ENCODE results near the gene CMC4. TPM values are rescaled to one million over a fixed set of nuclear protein-coding genes. Genes with fewer than 3 reads are reported as not detected.

The CMC4 gene
- total RNA-seq, 4 donors from 2014 or later = 5.1 to 18.3 (median 13.3) TPM

DNA sequence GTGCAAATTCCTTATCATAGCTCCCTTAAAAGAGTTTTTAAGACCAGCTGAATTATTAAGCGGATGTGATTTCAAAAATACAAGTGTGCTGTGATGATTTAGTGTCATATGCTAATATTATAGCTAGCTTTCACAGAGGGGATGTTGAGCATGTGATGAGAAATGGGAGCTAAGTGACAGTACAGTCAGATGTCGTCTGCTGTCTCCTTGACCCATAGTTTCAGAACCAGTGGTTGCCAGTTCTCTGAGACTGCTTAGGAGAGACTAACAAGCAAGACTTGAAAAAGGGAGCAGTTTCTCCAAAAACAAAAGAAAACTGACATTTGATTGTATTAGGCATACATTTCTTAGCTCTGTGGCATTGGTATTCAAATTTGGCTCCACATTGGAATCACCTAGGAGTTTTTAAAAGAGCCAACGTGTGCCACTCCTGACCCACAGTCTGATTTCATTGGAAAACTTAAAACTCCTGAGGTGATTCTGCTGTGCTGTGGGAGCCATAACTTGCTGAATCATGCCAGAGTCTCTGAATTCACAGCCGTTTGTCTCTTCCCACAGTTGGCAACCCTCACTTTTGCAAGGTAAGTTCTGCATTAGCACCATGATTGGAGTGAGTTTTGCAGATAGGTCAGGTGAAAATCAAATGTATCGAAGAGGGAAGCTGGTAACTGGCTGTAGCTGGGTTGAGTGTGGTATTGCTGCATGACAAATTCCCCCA is 24.0 kb downstream of the CMC4 start:
- no peaks in the 10 kb centered on the region for H3K9me3 ChIP-seq
- intact Hi-C loops (cut with DNase I) = no loop called here
- no peak for DNase-seq

DNA sequence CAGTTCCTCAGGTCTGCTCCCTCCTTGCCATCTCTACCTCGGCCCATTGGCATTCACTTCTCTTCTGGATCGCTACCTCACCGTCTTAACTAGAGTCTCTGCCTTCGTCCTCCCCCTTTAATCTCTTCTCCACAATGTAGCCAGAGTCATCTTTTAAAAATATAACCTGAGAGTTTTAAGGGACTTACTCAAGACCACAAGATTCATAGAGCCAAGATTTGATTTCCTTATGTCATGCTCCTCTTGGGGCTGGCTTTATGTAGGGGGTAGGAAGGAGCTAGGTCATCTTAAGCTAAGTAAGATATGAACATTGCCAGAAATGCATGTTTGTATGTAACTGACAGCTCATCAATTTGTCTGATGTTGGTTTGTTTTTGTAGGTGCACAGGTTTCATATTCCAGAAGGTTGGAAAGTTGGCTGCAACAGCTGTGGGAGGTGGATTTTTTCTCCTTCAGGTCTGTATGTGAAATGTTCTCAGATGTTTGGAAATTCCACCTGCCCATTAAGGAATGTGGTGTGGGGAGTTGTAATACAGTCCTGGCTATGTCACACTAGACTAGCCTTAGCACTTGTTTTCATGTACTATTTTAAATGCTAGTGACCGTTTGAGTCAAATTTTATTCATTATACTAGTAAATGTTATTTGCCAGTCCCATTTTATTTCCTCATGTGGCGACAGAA is 24.7 kb downstream of the CMC4 start:
- TF ChIP-seq, protein P1, sequence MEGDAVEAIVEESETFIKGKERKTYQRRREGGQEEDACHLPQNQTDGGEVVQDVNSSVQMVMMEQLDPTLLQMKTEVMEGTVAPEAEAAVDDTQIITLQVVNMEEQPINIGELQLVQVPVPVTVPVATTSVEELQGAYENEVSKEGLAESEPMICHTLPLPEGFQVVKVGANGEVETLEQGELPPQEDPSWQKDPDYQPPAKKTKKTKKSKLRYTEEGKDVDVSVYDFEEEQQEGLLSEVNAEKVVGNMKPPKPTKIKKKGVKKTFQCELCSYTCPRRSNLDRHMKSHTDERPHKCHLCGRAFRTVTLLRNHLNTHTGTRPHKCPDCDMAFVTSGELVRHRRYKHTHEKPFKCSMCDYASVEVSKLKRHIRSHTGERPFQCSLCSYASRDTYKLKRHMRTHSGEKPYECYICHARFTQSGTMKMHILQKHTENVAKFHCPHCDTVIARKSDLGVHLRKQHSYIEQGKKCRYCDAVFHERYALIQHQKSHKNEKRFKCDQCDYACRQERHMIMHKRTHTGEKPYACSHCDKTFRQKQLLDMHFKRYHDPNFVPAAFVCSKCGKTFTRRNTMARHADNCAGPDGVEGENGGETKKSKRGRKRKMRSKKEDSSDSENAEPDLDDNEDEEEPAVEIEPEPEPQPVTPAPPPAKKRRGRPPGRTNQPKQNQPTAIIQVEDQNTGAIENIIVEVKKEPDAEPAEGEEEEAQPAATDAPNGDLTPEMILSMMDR (IDR thresholded peaks at IDR 0.05) = no peak
- TF ChIP-seq POLR2A (IDR thresholded peaks at IDR 0.05) = no peak
- intact Hi-C loops (cut with DNase I) = no loop called here
- Histone ChIP-seq H3K4me1 (no peaks in the 10 kb centered on the region), H3K4me3 (no peak overlapping the region), H3K9me3 (no peaks in the 10 kb centered on the region), H3K36me3 (peaks cover 0 to 21% (median 0%) of the 10 kb centered on the region in 3 donors), H3K27ac (no peak overlapping the region), H3K27me3 (no peaks in the 10 kb centered on the region)
- 72 to 85% methylated on average over 6 of the region's 6 CpGs for WGBS, 2 donors
- DNase-seq = no peak

More for the DNA sequence above, 24.0 kb downstream of the CMC4 start:
- no peak for TF ChIP-seq POLR2A (IDR thresholded peaks at IDR 0.05)
- TF ChIP-seq, protein P1 (IDR thresholded peaks at IDR 0.05) = no peak
- H3K4me3 ChIP-seq = no peak overlapping the region
- no peaks in the 10 kb centered on the region for H3K4me1 ChIP-seq
- H3K36me3 ChIP-seq = peaks cover 0 to 28% (median 0%) of the 10 kb centered on the region in 3 donors
- WGBS, 2 donors = 58 to 65% methylated on average over 3 to 5 of the region's 5 CpGs
- no peak overlapping the region for H3K27ac ChIP-seq
- no peaks in the 10 kb centered on the region for H3K27me3 ChIP-seq

DNA sequence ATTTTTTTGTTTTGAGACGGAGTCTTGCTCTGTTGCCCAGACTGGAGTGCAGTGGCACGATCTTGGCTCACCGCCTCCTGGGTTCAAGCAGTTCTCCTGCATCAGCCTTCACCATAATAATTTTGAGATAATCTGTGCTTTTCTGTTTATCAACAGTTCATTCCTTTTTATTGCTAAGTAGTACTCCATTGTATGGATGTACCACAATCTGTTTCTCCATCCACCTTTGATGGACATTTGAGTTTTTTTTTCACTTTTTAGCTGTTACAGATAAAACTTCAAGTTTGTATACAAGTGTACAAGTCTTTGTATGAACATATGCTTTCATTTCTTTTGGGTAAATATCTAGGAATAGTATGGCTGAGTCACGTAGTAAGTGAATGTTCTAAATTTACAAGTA is 35.2 kb downstream of the CMC4 start:
- DNase-seq = no peak
- Histone ChIP-seq H3K9me3 (no peaks in the 10 kb centered on the region), H3K4me1 (no peaks in the 10 kb centered on the region), H3K27ac (no peak overlapping the region), H3K27me3 (no peaks in the 10 kb centered on the region), H3K4me3 (no peak overlapping the region), H3K36me3 (peaks cover 0 to 28% (median 0%) of the 10 kb centered on the region in 3 donors)
- 97 to 100% methylated on average over 4 of the region's 4 CpGs for WGBS, 2 donors
- no peak for TF ChIP-seq POLR2A (IDR thresholded peaks at IDR 0.05)
- TF ChIP-seq, protein P1 (IDR thresholded peaks at IDR 0.05) = no peak
- intact Hi-C loops (cut with DNase I) = no loop called here

DNA sequence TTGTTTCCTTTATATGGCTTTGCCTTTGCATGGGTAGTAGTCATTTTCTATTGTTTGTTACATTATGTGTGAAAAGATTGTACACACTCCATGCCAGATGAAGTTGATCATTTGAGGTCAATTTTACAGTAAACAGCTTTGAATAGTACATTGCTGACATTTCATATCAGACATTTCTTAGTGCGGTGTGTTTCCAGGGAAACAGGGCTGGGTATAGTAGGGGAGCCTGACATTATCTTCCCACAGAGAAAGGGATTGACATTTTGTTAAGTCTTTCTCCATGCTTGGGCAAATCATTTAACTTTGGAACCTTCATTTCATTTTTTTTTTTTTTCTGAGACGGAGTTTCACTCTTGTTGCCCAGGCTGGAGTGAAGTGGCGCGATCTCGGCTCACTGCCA is 39.3 kb downstream of the CMC4 start:
- no peak overlapping the region for H3K4me3 ChIP-seq
- TF ChIP-seq, protein P1 (IDR thresholded peaks at IDR 0.05) = no peak
- TF ChIP-seq POLR2A (IDR thresholded peaks at IDR 0.05) = no peak
- 79 to 95% methylated on average over 5 of the region's 5 CpGs for WGBS, 2 donors
- no peak overlapping the region for H3K27ac ChIP-seq
- H3K36me3 ChIP-seq = peaks cover 0 to 28% (median 0%) of the 10 kb centered on the region in 3 donors
- intact Hi-C loops (cut with DNase I) = no loop called here
- no peaks in the 10 kb centered on the region for H3K27me3 ChIP-seq
- no peaks in the 10 kb centered on the region for H3K9me3 ChIP-seq
- H3K4me1 ChIP-seq = peaks cover 0 to 14% (median 0%) of the 10 kb centered on the region in 3 donors
- DNase-seq = no peak

DNA sequence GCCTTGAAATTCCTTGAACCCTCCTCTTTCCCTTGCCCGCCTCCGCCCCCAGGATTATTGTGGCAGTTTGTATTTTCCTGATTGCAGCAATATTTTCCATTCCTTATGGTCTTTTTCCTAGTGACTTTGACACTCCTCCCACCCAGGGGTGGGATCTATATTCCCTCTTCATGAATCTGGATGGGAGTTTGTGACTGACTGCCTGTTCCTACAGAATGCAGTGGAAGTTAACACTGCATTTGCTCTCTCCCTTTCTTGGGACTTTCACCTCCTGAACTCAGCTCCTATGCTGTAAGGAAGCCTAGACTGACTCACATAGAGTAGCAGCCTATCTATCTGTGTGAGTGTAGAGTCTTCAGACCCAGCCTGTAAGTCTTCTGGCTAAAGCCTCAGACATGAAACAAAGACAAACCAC is 42.1 kb downstream of the CMC4 start:
- DNase-seq = no peak

More for the DNA sequence above, 42.1 kb downstream of the CMC4 start:
- no peaks in the 10 kb centered on the region for H3K9me3 ChIP-seq
- no peaks in the 10 kb centered on the region for H3K27me3 ChIP-seq
- intact Hi-C loops (cut with DNase I) = no loop called here
- WGBS, 2 donors = 60 to 73% methylated on average over 2 of the region's 2 CpGs
- peaks cover 0 to 6% (median 0%) of the 10 kb centered on the region in 3 donors for H3K36me3 ChIP-seq
- peak overlapping the region in 3 of 4 donors; percentile 96 to 98 (median 97) for H3K27ac ChIP-seq
- no peak for TF ChIP-seq POLR2A (IDR thresholded peaks at IDR 0.05)
- TF ChIP-seq, protein P1 (IDR thresholded peaks at IDR 0.05) = no peak
- peaks cover 0 to 14% (median 0%) of the 10 kb centered on the region in 3 donors for H3K4me1 ChIP-seq
- no peak overlapping the region for H3K4me3 ChIP-seq
